Epithelial cell of proximal tubule (primary cell): ENCODE results near the gene ARHGEF18. TPM values are rescaled to one million over a fixed set of nuclear protein-coding genes. Genes with fewer than 3 reads are reported as not detected.
"Not testable (repeated sequence)": the region's sequence is repeated elsewhere in the genome, so short reads cannot be mapped to it uniquely, and the experiment has no call there.

Source experiments
- DNase-seq: peaks from one replicate; pipeline ENCODE4 v3.0.0-alpha.2; 2011; ENCODE audit warnings: low read depth
- H3K4me3 ChIP-seq: 2 replicates; pipeline ENCODE4 v1.5.1; 2011; ENCODE audit warnings: low read depth, mild to moderate bottlenecking, low read length
- total RNA-seq: library from RNA; depleted of rRNA; stranded (reverse); fragments of >200 nt; gene quantifications from 2 replicates; pipeline ENCODE4 v1.2.3, GENCODE V29; 2015
- TF ChIP-seq, protein P1 (sequence below): conservative IDR thresholded peaks from 2 replicates; pipeline ENCODE4 v1.5.1; 2012; ENCODE audit warnings: low read depth, mild to moderate bottlenecking, low read length

Gene ARHGEF18
- total RNA-seq, 1 donor from 2014 or later, result 61.5 TPM

DNA sequence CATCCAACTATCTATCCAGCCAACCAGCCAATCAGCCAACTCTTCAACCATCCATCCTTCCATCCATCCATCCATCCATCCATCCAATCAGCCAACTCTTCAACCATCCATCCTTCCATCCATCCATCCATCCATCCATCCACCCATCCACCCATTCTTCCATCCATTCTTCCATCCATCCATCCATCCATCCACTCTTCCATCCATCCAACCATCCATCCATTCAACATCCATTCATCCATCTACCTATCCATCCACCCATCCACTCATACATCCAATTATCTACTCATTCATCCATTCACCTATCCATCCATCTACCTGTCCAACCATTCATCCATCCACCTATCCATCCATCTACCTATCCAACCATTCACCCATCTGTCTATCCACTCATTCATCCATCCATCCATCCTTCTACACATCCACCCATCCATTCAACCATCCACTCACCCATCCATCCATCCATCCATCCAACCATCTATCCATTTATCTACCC, 9.4 kb downstream of the ARHGEF18 start:
- DNase-seq, result no peak
- TF ChIP-seq, protein P1, sequence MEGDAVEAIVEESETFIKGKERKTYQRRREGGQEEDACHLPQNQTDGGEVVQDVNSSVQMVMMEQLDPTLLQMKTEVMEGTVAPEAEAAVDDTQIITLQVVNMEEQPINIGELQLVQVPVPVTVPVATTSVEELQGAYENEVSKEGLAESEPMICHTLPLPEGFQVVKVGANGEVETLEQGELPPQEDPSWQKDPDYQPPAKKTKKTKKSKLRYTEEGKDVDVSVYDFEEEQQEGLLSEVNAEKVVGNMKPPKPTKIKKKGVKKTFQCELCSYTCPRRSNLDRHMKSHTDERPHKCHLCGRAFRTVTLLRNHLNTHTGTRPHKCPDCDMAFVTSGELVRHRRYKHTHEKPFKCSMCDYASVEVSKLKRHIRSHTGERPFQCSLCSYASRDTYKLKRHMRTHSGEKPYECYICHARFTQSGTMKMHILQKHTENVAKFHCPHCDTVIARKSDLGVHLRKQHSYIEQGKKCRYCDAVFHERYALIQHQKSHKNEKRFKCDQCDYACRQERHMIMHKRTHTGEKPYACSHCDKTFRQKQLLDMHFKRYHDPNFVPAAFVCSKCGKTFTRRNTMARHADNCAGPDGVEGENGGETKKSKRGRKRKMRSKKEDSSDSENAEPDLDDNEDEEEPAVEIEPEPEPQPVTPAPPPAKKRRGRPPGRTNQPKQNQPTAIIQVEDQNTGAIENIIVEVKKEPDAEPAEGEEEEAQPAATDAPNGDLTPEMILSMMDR, result no peak
- no peak overlapping the region for H3K4me3 ChIP-seq

- H3K4me3 ChIP-seq, result no peak overlapping the region
- TF ChIP-seq, protein P1, result no peak
- no peak for DNase-seq
Measured at GRCh38 chr19:7360393-7360984, 11.8 kb downstream of the ARHGEF18 start.

- no peak overlapping the region for H3K4me3 ChIP-seq
- TF ChIP-seq, protein P1, result no peak
- no peak for DNase-seq
Measured at GRCh38 chr19:7363225-7363624, 14.5 kb downstream of the ARHGEF18 start.

- TF ChIP-seq, protein P1, result peak; percentile 47
- H3K4me3 ChIP-seq, result no peak overlapping the region
- DNase-seq, result no peak
Measured at GRCh38 chr19:7366701-7367420, 18.1 kb downstream of the ARHGEF18 start.

- no peak overlapping the region for H3K4me3 ChIP-seq
- TF ChIP-seq, protein P1, result no peak
- no peak for DNase-seq
Measured at GRCh38 chr19:7368456-7368855, 19.7 kb downstream of the ARHGEF18 start.

- H3K4me3 ChIP-seq, DNase-seq: not testable (repeated sequence)
Measured at GRCh38 chr19:7368866-7369265, 20.1 kb downstream of the ARHGEF18 start.

DNA sequence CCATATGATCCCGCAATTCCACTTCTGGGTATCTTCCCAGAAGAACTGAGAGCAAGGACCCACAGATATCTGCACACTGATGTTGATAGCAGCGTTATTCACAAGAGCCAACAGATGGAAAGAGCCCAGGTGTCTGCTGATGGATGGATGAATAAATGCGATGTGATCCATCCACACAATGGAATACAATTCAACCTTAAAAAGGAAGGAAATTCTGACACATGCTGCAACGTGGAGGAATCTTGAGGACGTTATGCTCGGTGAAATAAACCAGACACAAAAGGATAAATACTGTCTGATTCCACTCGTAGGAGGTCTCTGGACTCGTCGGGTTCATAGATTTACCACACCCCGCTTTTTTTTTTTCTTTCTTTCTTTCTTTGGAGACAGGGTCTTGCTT, 21.8 kb downstream of the ARHGEF18 start:
- TF ChIP-seq, protein P1, result no peak

More for the DNA sequence above, 21.8 kb downstream of the ARHGEF18 start:
- no peak overlapping the region for H3K4me3 ChIP-seq
- no peak for DNase-seq
